Measurements from ENCODE around the gene MYLK.

GRCh38 chr3:123637841-123638240 is 246.3 kb downstream of the MYLK start:
- TF ChIP-seq EZH2 (IDR thresholded peaks at IDR 0.05) (no peak), POLR2AphosphoS5 (IDR thresholded peaks at IDR 0.05; ENCODE audit: borderline replicate concordance, low read depth, low read length) (no peak)

Measured in SK-N-MC (cell line).